HCT116 (cell line): ENCODE data around the gene DVL2.

Source experiments
- CTCF ChIP-seq, 3 experiments: fragments of 200-600 bp in 1 of 3; sonication (generic) in 1 of 3; IDR thresholded peaks in 2 of 3; conservative IDR thresholded peaks in 1 of 3; 2 replicates each; pipeline ENCODE4 v1.5.1; 2012 to 2017; ENCODE audit warnings: low read depth in 2 of 3, low read length in 2 of 3, antibody characterized with exemption in 1 of 3, borderline replicate concordance in 1 of 3, control low read depth in 1 of 3, mild to moderate bottlenecking in 1 of 3, mixed read lengths in 1 of 3, mixed run types in 1 of 3, moderate library complexity in 1 of 3; ENCODE audit not compliant: insufficient read depth in 1 of 3
- ELF1 ChIP-seq: IDR thresholded peaks from 2 replicates; pipeline ENCODE4 v1.6.1; 2012; ENCODE audit warnings: low read depth, borderline replicate concordance

- no peak for TF ChIP-seq CTCF (IDR thresholded peaks at IDR 0.05 in 2 of 3, conservative IDR thresholded peaks at IDR 0.05 in 1 of 3; ENCODE audit: borderline replicate concordance in 1 of 3, insufficient read depth in 1 of 3, low read depth in 2 of 3, low read length in 2 of 3)
- TF ChIP-seq ELF1 = no peak
Observed at GRCh38 chr17:7204828-7205461, 29.4 kb downstream of the DVL2 start.
